ENCODE measurements around the gene USP49.
A peak's percentile ranks its signal among the peaks of the same experiment; 100 is the strongest.

Gene USP49

GRCh38 chr6:41805830-41806774 lies 89.1 kb downstream of the USP49 start:
- DNase-seq: no peak

GRCh38 chr6:41801380-41801779 lies 93.8 kb downstream of the USP49 start:
- no peak for DNase-seq

GRCh38 chr6:41799559-41799911 lies 95.6 kb downstream of the USP49 start:
- DNase-seq: no peak

- no peak for DNase-seq
Observed at GRCh38 chr6:41798901-41799558, 96.1 kb downstream of the USP49 start.

- no peak for DNase-seq
Observed at GRCh38 chr6:41796474-41796873, 98.7 kb downstream of the USP49 start.

- DNase-seq: no peak
Observed at GRCh38 chr6:41791984-41792383, 103.2 kb downstream of the USP49 start.

GRCh38 chr6:41791305-41791704 lies 103.9 kb downstream of the USP49 start:
- no peak for DNase-seq

GRCh38 chr6:41790045-41790444 lies 105.1 kb downstream of the USP49 start:
- no peak for DNase-seq

GRCh38 chr6:41789390-41789724 lies 105.8 kb downstream of the USP49 start:
- no peak for DNase-seq

GRCh38 chr6:41787219-41787917 lies 107.8 kb downstream of the USP49 start, which contains the start of gene TOMM6:
Gene TOMM6 (plus strand): TSS chr6:41787694. CDS start chr6:41787698, 4 bp downstream.
- peak; percentile 96 for DNase-seq

GRCh38 chr6:41786451-41787218 lies 108.5 kb downstream of the USP49 start:
- DNase-seq: peak; percentile 88

GRCh38 chr6:41785689-41786450 lies 109.3 kb downstream of the USP49 start:
- DNase-seq: no peak

- no peak for DNase-seq
Observed at GRCh38 chr6:41785254-41785653, 109.9 kb downstream of the USP49 start.

GRCh38 chr6:41784581-41785171 lies 110.5 kb downstream of the USP49 start:
- no peak for DNase-seq

- no peak for DNase-seq
Observed at GRCh38 chr6:41783106-41783780, 111.9 kb downstream of the USP49 start.

- DNase-seq: no peak
Observed at GRCh38 chr6:41781366-41781730, 113.8 kb downstream of the USP49 start.

- DNase-seq: no peak
Observed at GRCh38 chr6:41780551-41781365, 114.4 kb downstream of the USP49 start, which contains the start of gene PRICKLE4. Gene PRICKLE4 (plus strand): TSS chr6:41780782. CDS start chr6:41783474, 2,692 bp downstream.

- DNase-seq: peak; percentile 99
Observed at GRCh38 chr6:41779788-41780550, 115.2 kb downstream of the USP49 start, which contains the start of gene FRS3. Gene FRS3 (minus strand): TSS chr6:41779900. CDS start chr6:41776987, 2,913 bp downstream.

- DNase-seq: no peak
Observed at GRCh38 chr6:41779336-41779735, 115.8 kb downstream of the USP49 start.

Data from stimulated activated CD4-positive, alpha-beta T cell treated with anti-CD3 and anti-CD28 coated beads, Interleukin-4, amount 100 ng/mL, for 24 hours (primary cell).